CD14-positive monocyte (primary cell): Measurements from ENCODE around the gene RAD50. TPM values are rescaled to one million over a fixed set of nuclear protein-coding genes. Genes with fewer than 3 reads are reported as not detected.

Source experiments
- DNase-seq, 3 donors: peaks; one replicate each; pipeline ENCODE4 v3.0.0-alpha.2; 2011 to 2022
- H2AFZ ChIP-seq: 2 replicates; pipeline ENCODE4 v1.6.0; 2012; ENCODE audit warnings: mild to moderate bottlenecking, low read depth, low read length, inconsistent platforms; ENCODE audit not compliant: insufficient read depth, poor library complexity, severe bottlenecking
- H3K27ac ChIP-seq, 2 donors: 1 replicate in 1 of 2; 2 replicates in 1 of 2; pipeline ENCODE4 v1.5.1; 2012 to 2013; ENCODE audit warnings: low read length in 2 of 2, control low read depth in 1 of 2, inconsistent platforms in 1 of 2, low read depth in 1 of 2, mild to moderate bottlenecking in 1 of 2
- H3K27me3 ChIP-seq, 2 donors: one replicate each; pipeline versions ENCODE4 v1.6.0 to v1.6.1; 2011 to 2013; ENCODE audit warnings: low read length in 2 of 2; ENCODE audit not compliant: control insufficient read depth in 2 of 2, insufficient read depth in 2 of 2
- H3K36me3 ChIP-seq, 2 donors: replicated peaks in 1 of 2; 1 replicate in 1 of 2; 2 replicates in 1 of 2; pipeline versions ENCODE4 v1.5.1 to v1.6.1; 2012 to 2013; ENCODE audit warnings: low read length in 2 of 2, control low read depth in 1 of 2, inconsistent platforms in 1 of 2, mild to moderate bottlenecking in 1 of 2; ENCODE audit not compliant: insufficient read depth in 2 of 2, control insufficient read depth in 1 of 2
- H3K4me1 ChIP-seq, 2 donors: 1 replicate in 1 of 2; 2 replicates in 1 of 2; pipeline versions ENCODE4 v1.5.1 to v1.6.1; 2012 to 2013; ENCODE audit warnings: low read length in 2 of 2, control low read depth in 1 of 2, inconsistent platforms in 1 of 2, mild to moderate bottlenecking in 1 of 2, moderate library complexity in 1 of 2; ENCODE audit not compliant: insufficient read depth in 2 of 2, control insufficient read depth in 1 of 2
- H3K4me2 ChIP-seq: replicated peaks from 2 replicates; pipeline ENCODE3; 2012; ENCODE audit warnings: low read length, moderate library complexity, mild to moderate bottlenecking; ENCODE audit not compliant: poor library complexity, severe bottlenecking; ENCODE audit errors: extremely low read depth
- H3K4me3 ChIP-seq, 3 experiments: fragments of 200-600 bp in 1 of 3; sonication (generic) in 1 of 3; replicated peaks in 1 of 3; 1 replicate in 2 of 3; 2 replicates in 1 of 3; pipeline ENCODE4 v1.5.1; 2011 to 2013; ENCODE audit warnings: low read length in 3 of 3, mild to moderate bottlenecking in 3 of 3, control low read depth in 2 of 3, low read depth in 2 of 3, inconsistent platforms in 1 of 3, moderate library complexity in 1 of 3
- H3K79me2 ChIP-seq: 2 replicates; pipeline ENCODE4 v1.6.0; 2012; ENCODE audit warnings: mild to moderate bottlenecking, control low read depth, inconsistent platforms, low read length, moderate library complexity; ENCODE audit not compliant: insufficient read depth
- H3K9ac ChIP-seq: 2 replicates; pipeline ENCODE4 v1.6.0; 2017; ENCODE audit warnings: low read length, mild to moderate bottlenecking; ENCODE audit not compliant: insufficient read depth, poor library complexity, severe bottlenecking
- H3K9me3 ChIP-seq, 2 donors: replicated peaks in 1 of 2; 1 replicate in 1 of 2; 2 replicates in 1 of 2; pipeline versions ENCODE4 v1.5.1 to v1.6.1; 2012 to 2013; ENCODE audit warnings: low read length in 2 of 2, control low read depth in 1 of 2; ENCODE audit not compliant: control insufficient read depth in 1 of 2, insufficient read depth in 1 of 2
- H4K20me1 ChIP-seq: 2 replicates; pipeline ENCODE4 v1.6.0; 2012; ENCODE audit warnings: mild to moderate bottlenecking, low read length, control low read depth, moderate library complexity; ENCODE audit not compliant: insufficient read depth
- H3K27ac Mint-ChIP-seq, 7 donors: one replicate each; pipeline ENCODE4 v1.8.0; 2020; ENCODE audit warnings: mild to moderate bottlenecking in 7 of 7, mixed read lengths in 7 of 7, moderate library complexity in 6 of 7, inconsistent platforms in 2 of 7
- H3K27me3 Mint-ChIP-seq, 3 donors: one replicate each; pipeline ENCODE4 v1.8.0; 2021 to 2022; ENCODE audit warnings: low read depth in 3 of 3, mild to moderate bottlenecking in 3 of 3, mixed read lengths in 3 of 3, moderate library complexity in 3 of 3, inconsistent platforms in 1 of 3
- H3K36me3 Mint-ChIP-seq, 2 donors: one replicate each; pipeline ENCODE4 v1.8.0; 2020; ENCODE audit warnings: mixed read lengths in 2 of 2, inconsistent platforms in 1 of 2, mild to moderate bottlenecking in 1 of 2
- H3K4me1 Mint-ChIP-seq: one replicate; pipeline ENCODE4 v1.8.0; 2020; ENCODE audit warnings: mild to moderate bottlenecking, mixed read lengths
- H3K4me3 Mint-ChIP-seq, 2 donors: one replicate each; pipeline ENCODE4 v1.8.0; 2020; ENCODE audit warnings: mild to moderate bottlenecking in 2 of 2, mixed read lengths in 2 of 2, moderate library complexity in 1 of 2
- H3K9me3 Mint-ChIP-seq, 7 donors: one replicate each; pipeline ENCODE4 v1.8.0; 2020 to 2022; ENCODE audit warnings: mixed read lengths in 7 of 7, mild to moderate bottlenecking in 6 of 7, moderate library complexity in 6 of 7, inconsistent platforms in 2 of 7
- CTCF ChIP-seq: fragments of 200-600 bp; IDR thresholded peaks from one replicate; pipeline ENCODE4 v1.8.0; 2022; ENCODE audit warnings: antibody characterized with exemption, mild to moderate bottlenecking
- WGBS: methylation state at CpG from one replicate; pipeline ENCODE4 v1.1.5; 2013; ENCODE audit warnings: missing lambda C conversion rate; ENCODE audit not compliant: insufficient coverage; 5-methylcytosine and 5-hydroxymethylcytosine counted together
- intact Hi-C, 2 donors: fragments of 100-400 bp; cut with micrococcal nuclease; formaldehyde crosslinking; loops; one replicate each; pipeline versions ENCODE4 v1.15.0 to v1.15.1; 2023
- polyA plus RNA-seq, 3 donors: library from polyadenylated mRNA; depleted of rRNA in 1 of 3; unstranded in 2 of 3; stranded (reverse) in 1 of 3; fragments of 300-500 nt in 2 of 3; fragments of >200 nt in 1 of 3; fragmentation: Illumina TruSeq in 2 of 3; gene quantifications; 1 replicate in 2 of 3; 2 replicates in 1 of 3; pipeline ENCODE4 v1.2.3, GENCODE V29; 2012 to 2021

RAD50 gene
- polyA plus RNA-seq, 3 donors = 5.8 to 9.3 (median 8.2) TPM

- DNase-seq = no peak
- TF ChIP-seq CTCF = no peak
- Mint-ChIP-seq H3K4me1 (peaks cover 10% of the 10 kb centered on the region), H3K4me3 (peak within 1 kb of the TSS in 1 of 2 donors; percentile 85), H3K27ac (no peak within 1 kb of the TSS), H3K27me3 (peaks cover 38 to 47% (median 43%) of the 10 kb centered on the region in 3 donors), H3K9me3 (peaks cover 0 to 13% (median 5%) of the 10 kb centered on the region in 7 donors), H3K36me3 (peaks cover 2 to 4% of the 10 kb centered on the region in 2 donors)
- intact Hi-C loops = no loop called here
- WGBS = 97% methylated on average over 10 of the region's 12 CpGs
- Histone ChIP-seq H3K79me2 (no peaks in the 10 kb centered on the region), H3K9ac (no peak within 1 kb of the TSS), H3K9me3 (peaks cover 0 to 15% of the 10 kb centered on the region in 2 donors), H3K4me2 (no peak within 1 kb of the TSS), H3K4me3 (no peak within 1 kb of the TSS), H3K36me3 (no peaks in the 10 kb centered on the region), H3K27me3 (peaks cover 25 to 43% of the 10 kb centered on the region in 2 donors), H3K27ac (no peak within 1 kb of the TSS), H4K20me1 (no peaks in the 10 kb centered on the region), H3K4me1 (peaks cover 7 to 12% of the 10 kb centered on the region in 2 donors), H2AFZ (no peak within 1 kb of the TSS)
Measured at GRCh38 chr5:132657676-132658380, 101.1 kb downstream of the RAD50 start, which contains the start of gene IL13. Gene IL13, plus strand, starts transcription at chr5:132658173. Its CDS starts 14 bp downstream, at chr5:132658187.

- Histone ChIP-seq H3K4me1 (peaks cover 7 to 12% of the 10 kb centered on the region in 2 donors), H3K79me2 (no peaks in the 10 kb centered on the region), H3K27ac (no peak overlapping the region), H3K9ac (no peak overlapping the region), H3K4me3 (no peak overlapping the region), H4K20me1 (no peaks in the 10 kb centered on the region), H3K36me3 (no peaks in the 10 kb centered on the region), H3K4me2 (no peak overlapping the region), H3K9me3 (peaks cover 0 to 15% of the 10 kb centered on the region in 2 donors), H3K27me3 (peaks cover 21 to 35% of the 10 kb centered on the region in 2 donors), H2AFZ (no peak overlapping the region)
- Mint-ChIP-seq H3K4me1 (peaks cover 10% of the 10 kb centered on the region), H3K9me3 (peaks cover 0 to 13% (median 5%) of the 10 kb centered on the region in 7 donors), H3K4me3 (no peak overlapping the region), H3K36me3 (peaks cover 2 to 4% of the 10 kb centered on the region in 2 donors), H3K27me3 (peaks cover 35 to 43% (median 39%) of the 10 kb centered on the region in 3 donors), H3K27ac (no peak overlapping the region)
- intact Hi-C loops = no loop called here
- DNase-seq = no peak
- 94% methylated on average over 8 of the region's 9 CpGs for WGBS
- no peak for TF ChIP-seq CTCF
Measured at GRCh38 chr5:132658381-132659302, 101.9 kb downstream of the RAD50 start.
